Endothelial cell of hepatic sinusoid (primary cell): ENCODE measurements around the gene ASF1B.

Experiments
- in situ Hi-C: cut with HindIII; loops from 2 replicates; pipeline ENCODE4 v1.10.0; 2017; ENCODE audit warnings: low sequenced_read_pairs

Gene ASF1B

GRCh38 chr19:14090509-14091080 lies 45.8 kb downstream of the ASF1B start, which contains the start of gene SAMD1:
SAMD1 (minus strand) TSS chr19:14090751.
- in situ Hi-C loops = loop anchor here (25.0 kb wide), 1 partner anchor 353 kb away; a partner anchor contains a TSS

- in situ Hi-C loops = loop anchor here (25.0 kb wide), 1 partner anchor 353 kb away; a partner anchor contains a TSS
Observed at GRCh38 chr19:14089662-14090508, 46.5 kb downstream of the ASF1B start.

- in situ Hi-C loops = loop anchor here (25.0 kb wide), 1 partner anchor 352 kb away; a partner anchor contains a TSS
Observed at GRCh38 chr19:14089412-14089661, 47.1 kb downstream of the ASF1B start.

DNA sequence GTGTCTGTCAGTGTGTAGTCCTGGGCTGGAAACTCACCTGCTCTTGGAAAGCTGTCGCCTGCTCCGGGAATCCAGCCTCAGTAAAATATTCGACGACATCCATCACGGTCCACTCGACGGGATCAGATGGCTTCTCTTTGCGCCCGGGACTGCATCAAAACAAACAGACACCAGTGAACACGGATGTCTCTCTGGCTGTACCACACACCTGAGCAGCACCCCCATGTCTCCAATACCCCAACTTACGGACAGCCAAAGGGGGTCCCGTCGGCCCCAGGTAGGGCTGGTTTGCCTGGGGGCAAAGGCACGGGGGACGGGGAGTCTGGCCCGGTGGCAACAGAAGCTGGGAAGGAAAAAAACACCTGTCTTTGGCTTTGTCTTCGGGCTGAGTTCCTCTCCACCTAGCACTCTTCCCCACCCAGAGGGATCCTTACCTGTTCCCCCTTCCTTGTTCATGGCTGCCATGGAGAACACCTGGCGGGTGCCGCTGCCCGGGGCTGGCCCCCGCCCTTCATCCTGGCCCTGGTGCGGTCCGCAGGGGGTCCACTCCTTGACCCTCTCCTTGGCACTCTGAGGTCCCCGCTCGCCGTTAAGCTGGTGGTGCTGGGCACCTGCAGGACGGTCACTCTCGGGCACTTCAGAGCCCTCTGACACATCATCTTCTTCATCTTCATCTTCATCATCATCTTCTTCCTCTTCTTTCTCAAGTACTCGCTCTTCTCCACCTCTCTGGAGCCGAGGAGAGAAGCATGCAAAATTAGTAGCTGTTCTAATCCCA lies 47.6 kb downstream of the ASF1B start:
- in situ Hi-C loops = loop anchor here (25.0 kb wide), 1 partner anchor 352 kb away; a partner anchor contains a TSS

- in situ Hi-C loops = loop anchor here (25.0 kb wide), 1 partner anchor 349 kb away; a partner anchor contains a TSS
Observed at GRCh38 chr19:14086098-14086497, 50.3 kb downstream of the ASF1B start.

- in situ Hi-C loops = loop anchor here (25.0 kb wide), 1 partner anchor 348 kb away; a partner anchor contains a TSS
Observed at GRCh38 chr19:14085309-14085995, 50.9 kb downstream of the ASF1B start, which contains the start of gene C19orf67. C19orf67 (minus strand) TSS chr19:14085783; CDS start chr19:14085627, 156 bp downstream.

GRCh38 chr19:14082675-14082960 lies 53.8 kb downstream of the ASF1B start:
- in situ Hi-C loops = loop anchor here (25.0 kb wide), 1 partner anchor 345 kb away; a partner anchor contains a TSS

GRCh38 chr19:14081797-14082674 lies 54.4 kb downstream of the ASF1B start:
- in situ Hi-C loops = loop anchor here (25.0 kb wide), 1 partner anchor 345 kb away; a partner anchor contains a TSS

DNA sequence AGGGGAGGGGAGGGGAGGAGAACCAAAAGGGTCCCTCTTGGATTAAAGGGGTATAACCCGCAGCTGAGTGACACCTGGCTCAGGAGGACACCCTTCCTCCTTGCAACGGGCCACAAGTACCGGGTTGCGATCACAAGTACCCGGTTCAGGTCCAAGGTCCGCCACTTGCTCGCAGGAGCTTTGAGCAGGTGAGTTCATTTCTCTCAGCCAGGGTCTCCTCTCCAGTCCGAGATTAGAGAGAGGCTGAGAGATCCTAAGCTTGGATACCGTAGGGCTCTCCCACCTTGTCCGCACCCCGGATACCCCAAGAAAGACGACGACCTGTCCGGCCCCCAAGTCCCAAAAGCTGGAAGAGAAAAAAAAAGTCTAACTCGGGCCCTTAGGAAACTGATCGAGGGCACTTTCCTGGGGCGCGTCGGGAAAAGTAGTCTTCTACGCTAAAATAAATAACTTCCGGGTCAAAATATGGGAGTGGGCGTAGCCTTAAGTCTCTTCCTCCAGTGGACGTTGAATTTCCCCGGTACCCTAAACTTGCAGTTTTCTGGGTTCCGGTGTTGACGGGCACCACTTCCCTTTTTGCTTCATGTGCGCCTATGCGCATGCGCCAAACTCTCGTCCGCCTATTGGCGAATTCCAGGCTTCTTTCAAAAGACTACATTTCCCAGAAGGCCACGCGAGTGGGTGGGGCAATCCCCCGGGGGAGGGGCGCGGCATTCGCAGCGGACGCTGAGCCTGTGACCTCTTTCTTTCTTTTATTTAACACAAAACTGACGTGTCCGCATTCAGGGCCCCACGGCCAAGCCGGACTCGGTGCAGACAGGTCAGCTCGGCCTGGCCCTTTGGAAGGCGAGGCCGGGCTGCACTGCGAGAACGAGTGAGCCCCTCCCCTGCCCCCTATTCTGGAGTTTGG lies 55.2 kb downstream of the ASF1B start:
- in situ Hi-C loops = loop anchor here (25.0 kb wide), 1 partner anchor 344 kb away; a partner anchor contains a TSS

- in situ Hi-C loops = loop anchor here (5.0 to 25.0 kb wide), 3 partner anchors 59 to 341 kb away; partner anchors contain the start of gene ASF1B
Observed at GRCh38 chr19:14078411-14078810, 58.0 kb downstream of the ASF1B start.

DNA sequence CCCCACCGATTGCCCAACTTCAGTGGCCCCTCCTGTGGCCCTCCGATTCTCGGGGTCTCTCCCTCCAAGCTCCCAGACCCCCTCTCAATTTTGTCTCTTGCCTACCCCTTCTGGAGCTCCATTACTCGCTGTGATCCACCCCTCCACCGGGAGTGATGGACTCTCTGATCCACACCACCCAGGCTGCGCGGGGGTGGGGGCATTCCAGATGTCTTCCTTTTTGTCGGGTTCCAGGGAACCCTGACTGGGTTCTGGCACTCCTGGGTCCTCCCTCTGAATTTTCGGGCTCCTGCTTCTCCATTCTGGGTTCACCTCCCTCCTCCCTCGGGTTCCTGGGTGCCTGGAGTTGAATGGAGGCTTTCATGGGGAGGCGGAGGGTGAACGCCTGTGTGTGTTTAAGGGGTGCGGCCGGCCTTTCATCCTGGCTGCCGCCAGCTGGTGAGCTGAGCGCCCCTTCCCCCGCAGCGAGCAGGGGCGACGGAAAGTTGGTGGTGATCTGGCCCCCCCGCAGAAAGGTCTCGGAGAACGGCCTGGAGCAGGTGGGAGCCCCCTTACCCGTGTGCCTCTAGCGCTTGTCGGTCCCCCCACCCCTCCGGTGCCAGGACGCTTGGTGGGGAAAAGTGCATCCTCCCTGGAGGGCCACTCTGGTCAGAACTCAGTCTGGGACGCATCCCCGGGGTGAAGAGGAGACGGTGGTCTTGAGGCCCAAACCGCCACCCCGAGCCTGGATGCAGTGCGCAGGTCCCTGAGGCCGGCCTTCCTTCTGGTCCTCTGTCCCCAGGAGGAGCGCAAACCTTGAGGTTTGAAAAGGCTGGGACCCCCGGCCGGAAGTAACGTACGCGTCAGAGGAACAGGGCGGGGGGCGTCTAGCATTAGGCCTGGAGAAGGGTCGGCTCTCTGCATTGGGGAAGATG lies 62.2 kb downstream of the ASF1B start:
- in situ Hi-C loops = no loop called here

- in situ Hi-C loops = no loop called here
Observed at GRCh38 chr19:14073261-14073924, 63.0 kb downstream of the ASF1B start.

DNA sequence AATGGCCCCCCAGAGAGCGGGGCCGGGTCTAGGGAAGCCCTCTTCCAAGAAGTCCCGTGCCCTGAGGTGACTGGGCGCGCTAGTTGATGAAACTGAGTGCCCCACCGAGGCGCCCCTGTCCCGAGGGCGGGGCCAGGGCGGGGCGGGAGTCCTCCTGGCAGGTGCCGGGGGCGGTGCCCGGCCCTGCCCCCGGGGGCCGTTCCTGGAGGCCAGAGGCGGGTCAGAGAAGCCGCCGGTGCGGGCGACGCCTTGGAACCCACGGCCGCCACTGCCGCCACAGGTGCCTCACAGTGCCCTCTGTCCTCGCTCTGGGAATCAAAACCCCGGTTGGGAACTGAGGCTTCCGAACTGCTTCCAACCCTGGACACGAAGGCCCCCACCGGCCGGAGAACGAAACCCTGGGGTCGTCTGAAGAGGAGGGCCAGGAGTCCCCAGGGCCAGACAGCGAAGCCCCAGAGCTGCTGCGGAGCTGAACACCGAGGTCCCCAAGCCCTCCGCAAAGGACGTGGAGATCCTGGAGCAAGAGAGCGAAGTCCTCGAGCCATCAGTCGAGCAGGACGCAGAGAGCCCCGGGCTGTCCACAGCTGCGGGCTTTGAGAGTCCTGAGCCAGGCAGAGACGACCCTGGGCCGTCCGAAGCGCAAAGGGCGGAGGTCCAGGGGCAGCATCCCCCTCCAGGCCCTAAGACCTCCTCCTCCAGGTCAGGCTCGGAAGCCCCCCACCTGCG lies 63.7 kb downstream of the ASF1B start, which contains the start of gene MISP3:
Gene MISP3 (plus strand): TSS at position 252 of the 726 bp plus-strand sequence. CDS start 524 bp downstream, outside the sequence.
- in situ Hi-C loops = no loop called here

GRCh38 chr19:14070268-14071050 lies 65.9 kb downstream of the ASF1B start:
- in situ Hi-C loops = no loop called here
